BE2C (cell line): ENCODE data around the gene SRPRB.

Source experiments
- DNase-seq: peaks from one replicate; pipeline ENCODE4 v3.0.0-alpha.2; 2020
- H3K27me3 ChIP-seq: fragments of 250-450 bp; sonication (Bioruptor Pico); 2 replicates; pipeline ENCODE4 v1.5.1; 2020; ENCODE audit warnings: mild to moderate bottlenecking
- H3K36me3 ChIP-seq: fragments of 250-450 bp; sonication (Bioruptor Pico); 2 replicates; pipeline ENCODE4 v1.5.1; 2020; ENCODE audit warnings: mild to moderate bottlenecking
- H3K4me1 ChIP-seq: fragments of 250-450 bp; sonication (Bioruptor Pico); 2 replicates; pipeline ENCODE4 v1.5.1; 2020
- H3K4me3 ChIP-seq: 2 replicates; pipeline ENCODE4 v1.5.1; 2011; ENCODE audit warnings: low read depth, low read length
- H3K9me3 ChIP-seq: fragments of 250-450 bp; sonication (Bioruptor Pico); 2 replicates; pipeline ENCODE4 v1.5.1; 2020
- TF ChIP-seq, protein P1 (sequence below): IDR thresholded peaks from 2 replicates; pipeline ENCODE4 v1.5.1; 2012; ENCODE audit warnings: mild to moderate bottlenecking, low read depth, low read length

SRPRB gene

DNA sequence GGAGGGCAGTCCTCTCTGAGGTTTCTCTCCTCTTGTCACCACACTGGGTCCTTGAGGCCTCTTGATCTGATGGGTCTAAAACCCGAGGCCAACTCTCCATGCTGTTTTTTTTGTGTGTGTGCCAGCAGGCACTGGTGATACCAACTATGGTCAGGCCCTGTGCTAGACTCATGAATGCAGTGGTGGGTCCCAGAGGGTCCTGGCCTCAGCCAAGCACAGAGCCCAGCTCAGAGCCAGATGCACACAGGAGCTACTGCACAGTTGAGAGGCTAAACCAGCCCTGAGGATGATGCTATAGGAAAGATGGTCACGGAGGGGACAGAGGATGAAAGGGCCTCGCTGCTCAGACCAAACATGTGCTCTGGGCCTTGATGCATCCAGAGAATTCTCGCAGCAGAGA is 56.5 kb downstream of the SRPRB start:
- H3K4me1 ChIP-seq, result no peaks in the 10 kb centered on the region
- no peaks in the 10 kb centered on the region for H3K36me3 ChIP-seq
- no peaks in the 10 kb centered on the region; the same call in 1 of the 2 replicates for H3K9me3 ChIP-seq
- no peak overlapping the region for H3K4me3 ChIP-seq
- DNase-seq, result no peak
- TF ChIP-seq, protein P1, sequence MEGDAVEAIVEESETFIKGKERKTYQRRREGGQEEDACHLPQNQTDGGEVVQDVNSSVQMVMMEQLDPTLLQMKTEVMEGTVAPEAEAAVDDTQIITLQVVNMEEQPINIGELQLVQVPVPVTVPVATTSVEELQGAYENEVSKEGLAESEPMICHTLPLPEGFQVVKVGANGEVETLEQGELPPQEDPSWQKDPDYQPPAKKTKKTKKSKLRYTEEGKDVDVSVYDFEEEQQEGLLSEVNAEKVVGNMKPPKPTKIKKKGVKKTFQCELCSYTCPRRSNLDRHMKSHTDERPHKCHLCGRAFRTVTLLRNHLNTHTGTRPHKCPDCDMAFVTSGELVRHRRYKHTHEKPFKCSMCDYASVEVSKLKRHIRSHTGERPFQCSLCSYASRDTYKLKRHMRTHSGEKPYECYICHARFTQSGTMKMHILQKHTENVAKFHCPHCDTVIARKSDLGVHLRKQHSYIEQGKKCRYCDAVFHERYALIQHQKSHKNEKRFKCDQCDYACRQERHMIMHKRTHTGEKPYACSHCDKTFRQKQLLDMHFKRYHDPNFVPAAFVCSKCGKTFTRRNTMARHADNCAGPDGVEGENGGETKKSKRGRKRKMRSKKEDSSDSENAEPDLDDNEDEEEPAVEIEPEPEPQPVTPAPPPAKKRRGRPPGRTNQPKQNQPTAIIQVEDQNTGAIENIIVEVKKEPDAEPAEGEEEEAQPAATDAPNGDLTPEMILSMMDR, result no peak
- H3K27me3 ChIP-seq, result no peaks in the 10 kb centered on the region

DNA sequence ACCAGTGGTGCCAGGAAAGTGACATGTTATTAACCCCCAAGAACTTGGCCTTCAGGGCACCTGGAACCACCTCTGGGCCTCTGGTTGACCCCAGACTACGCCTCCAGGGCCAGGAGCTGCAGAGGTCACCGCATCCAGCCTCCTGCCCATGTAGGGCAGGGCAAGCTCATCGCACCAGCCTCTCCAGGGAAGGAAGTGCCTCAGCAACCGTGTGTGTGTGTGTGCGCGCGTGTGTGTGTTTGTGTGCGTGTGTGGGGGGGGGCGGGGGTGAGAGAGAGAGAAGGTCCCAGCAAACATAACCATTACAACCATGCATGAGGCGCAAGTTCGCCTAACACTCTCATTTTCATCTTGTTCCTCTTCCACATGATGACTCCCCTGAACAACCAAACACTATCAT is 58.3 kb downstream of the SRPRB start:
- Histone ChIP-seq H3K27me3 (no peaks in the 10 kb centered on the region), H3K9me3 (no peaks in the 10 kb centered on the region), H3K4me3 (no peak overlapping the region), H3K36me3 (no peaks in the 10 kb centered on the region), H3K4me1 (no peaks in the 10 kb centered on the region)
- TF ChIP-seq, protein P1, result no peak
- no peak for DNase-seq

DNA sequence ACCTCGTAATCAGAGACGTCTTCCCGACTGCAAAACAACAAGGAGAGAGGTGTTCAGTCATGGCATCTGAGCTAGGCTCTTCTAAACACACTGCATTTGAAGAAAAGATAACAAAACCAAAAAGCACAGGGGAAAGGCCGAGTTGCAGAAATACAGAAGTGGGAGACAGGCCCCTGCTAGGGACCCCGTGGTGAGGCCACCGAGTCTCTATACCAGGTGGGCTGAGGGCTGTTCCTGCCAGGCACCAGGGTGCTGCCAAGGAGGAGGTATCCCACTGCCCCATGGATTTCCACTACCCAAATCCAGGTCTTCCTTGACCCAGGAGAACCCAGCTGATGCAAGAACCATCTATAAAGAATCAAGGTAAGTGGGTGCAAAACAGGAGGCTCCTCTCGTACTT is 59.0 kb downstream of the SRPRB start:
- no peak overlapping the region for H3K4me3 ChIP-seq
- no peaks in the 10 kb centered on the region for H3K27me3 ChIP-seq
- no peak for DNase-seq
- TF ChIP-seq, protein P1, result no peak
- no peaks in the 10 kb centered on the region for H3K9me3 ChIP-seq
- H3K36me3 ChIP-seq, result no peaks in the 10 kb centered on the region
- H3K4me1 ChIP-seq, result no peaks in the 10 kb centered on the region

- H3K9me3 ChIP-seq, result no peaks in the 10 kb centered on the region
- DNase-seq, result no peak
- no peaks in the 10 kb centered on the region for H3K4me1 ChIP-seq
- no peak overlapping the region for H3K4me3 ChIP-seq
- TF ChIP-seq, protein P1, result no peak
- no peaks in the 10 kb centered on the region for H3K36me3 ChIP-seq
- H3K27me3 ChIP-seq, result no peaks in the 10 kb centered on the region
Measured at GRCh38 chr3:133865136-133865855, 59.7 kb downstream of the SRPRB start.

DNA sequence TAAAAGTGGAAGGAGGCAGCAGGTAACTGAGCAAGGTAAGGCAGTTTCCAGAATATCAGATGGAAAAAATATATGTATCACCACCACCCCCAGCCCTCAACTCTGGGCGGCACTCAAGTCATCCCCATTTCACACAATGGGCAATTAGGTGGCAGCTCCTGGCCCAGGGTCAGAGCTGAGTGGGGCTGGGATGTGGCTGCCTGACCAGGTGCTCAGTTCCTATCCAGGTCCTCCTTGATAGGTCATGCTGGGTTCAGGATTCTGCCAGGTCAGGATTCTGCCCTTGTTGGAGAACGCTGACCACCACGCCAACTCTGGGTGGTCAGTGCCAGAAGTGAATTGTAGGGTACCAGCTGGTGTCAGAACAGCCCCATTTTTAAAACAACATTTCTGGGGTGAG is 60.5 kb downstream of the SRPRB start:
- no peaks in the 10 kb centered on the region for H3K9me3 ChIP-seq
- TF ChIP-seq, protein P1, result no peak
- no peaks in the 10 kb centered on the region for H3K36me3 ChIP-seq
- no peaks in the 10 kb centered on the region for H3K4me1 ChIP-seq
- DNase-seq, result no peak
- no peak overlapping the region for H3K4me3 ChIP-seq
- no peaks in the 10 kb centered on the region for H3K27me3 ChIP-seq

DNA sequence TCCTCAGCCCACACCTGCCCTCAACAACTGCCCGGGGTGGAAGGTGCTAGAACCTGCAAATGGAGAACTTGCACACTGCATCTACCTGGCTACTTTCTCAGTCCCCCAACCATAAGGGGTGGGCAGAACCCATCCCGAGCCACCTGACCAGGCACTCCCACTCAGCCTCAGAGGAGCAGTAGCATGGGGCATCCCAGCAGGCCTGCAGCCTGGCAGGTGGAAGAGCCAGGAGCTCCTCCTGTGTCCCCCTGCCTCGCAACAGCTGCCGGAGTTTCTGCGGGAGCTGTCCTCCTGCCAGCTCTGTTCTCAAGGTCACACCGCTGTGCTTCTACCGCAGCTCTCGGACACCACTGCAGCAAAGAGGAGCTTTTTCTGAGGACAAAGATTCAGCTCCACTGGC is 62.6 kb downstream of the SRPRB start:
- H3K9me3 ChIP-seq, result no peaks in the 10 kb centered on the region
- H3K36me3 ChIP-seq, result no peaks in the 10 kb centered on the region
- H3K4me1 ChIP-seq, result no peaks in the 10 kb centered on the region
- H3K4me3 ChIP-seq, result no peak overlapping the region
- TF ChIP-seq, protein P1, result no peak
- no peak for DNase-seq
- H3K27me3 ChIP-seq, result no peaks in the 10 kb centered on the region
